WTC11 (cell line): ENCODE measurements around the gene FOXK1. TPM values are rescaled to one million over a fixed set of nuclear protein-coding genes. Genes with fewer than 3 reads are reported as not detected.
"Not testable (repeated sequence)": the region's sequence is repeated elsewhere in the genome, so short reads cannot be mapped to it uniquely, and the experiment has no call there.

Source experiments
- ATAC-seq: fragments of 200-7000 bp; cut with Tn5 transposase; 2 replicates; pipeline ENCODE4 v1.10.0; 2021; ENCODE audit warnings: mild to moderate bottlenecking, moderate library complexity
- CTCF ChIA-PET: fragments of 300-600 bp; sonication (Branson Sonifier 250); formaldehyde crosslinking; loops from one replicate; lab custom pipeline; 2021; ENCODE audit warnings: antibody characterized with exemption; lab: Charles Lee
- POLR2A ChIA-PET: fragments of 350-600 bp; sonication (Branson Sonifier 250); formaldehyde crosslinking; loops from one replicate; lab custom pipeline; 2021; ENCODE audit warnings: antibody characterized with exemption; lab: Charles Lee
- DNase-seq: peaks from one replicate; pipeline ENCODE4 v3.0.0; 2021; ENCODE audit warnings: low spot score
- H3K27ac Mint-ChIP-seq: 2 replicates; pipeline ENCODE4 v1.8.0; 2021; ENCODE audit warnings: mixed read lengths
- H3K27me3 Mint-ChIP-seq: 2 replicates; pipeline ENCODE4 v1.8.0; 2021; ENCODE audit warnings: low read depth, mild to moderate bottlenecking, moderate library complexity, mixed read lengths
- H3K36me3 Mint-ChIP-seq: 2 replicates; pipeline ENCODE4 v1.8.0; 2021; ENCODE audit warnings: mixed read lengths
- H3K4me1 Mint-ChIP-seq: 2 replicates; pipeline ENCODE4 v1.8.0; 2022; ENCODE audit warnings: mixed read lengths
- H3K4me3 Mint-ChIP-seq: 2 replicates; pipeline ENCODE4 v1.8.0; 2021; ENCODE audit warnings: mild to moderate bottlenecking, moderate library complexity, mixed read lengths
- H3K9me3 Mint-ChIP-seq: 2 replicates; pipeline ENCODE4 v1.8.0; 2021; ENCODE audit warnings: mixed read lengths
- AFF4 ChIP-seq: sonication (generic); formaldehyde crosslinking; IDR thresholded peaks from 2 replicates; pipeline ENCODE4 v1.8.1; 2023; ENCODE audit warnings: mild to moderate bottlenecking, missing genetic modification reagents, borderline replicate concordance
- FOXJ3 ChIP-seq: sonication (generic); formaldehyde crosslinking; IDR thresholded peaks from 2 replicates; pipeline ENCODE4 v1.9.0; 2021; ENCODE audit warnings: missing genetic modification reagents, mild to moderate bottlenecking, borderline replicate concordance
- GRHL2 ChIP-seq: fragments of 250-450 bp; sonication (Bioruptor Pico); IDR thresholded peaks from 2 replicates; pipeline ENCODE4 v1.8.0; 2022; ENCODE audit warnings: mild to moderate bottlenecking, moderate library complexity; ENCODE audit not compliant: insufficient replicate concordance, severe bottlenecking
- IRF1 ChIP-seq: sonication (generic); formaldehyde crosslinking; IDR thresholded peaks from 2 replicates; pipeline ENCODE4 v1.8.0; 2023; ENCODE audit warnings: missing genetic modification reagents
- JAZF1 ChIP-seq: fragments of 250-450 bp; sonication (Bioruptor Pico); IDR thresholded peaks from 2 replicates; pipeline ENCODE4 v1.9.0; 2021; ENCODE audit warnings: moderate library complexity, mild to moderate bottlenecking, inconsistent platforms
- NR1H2 ChIP-seq: sonication (generic); formaldehyde crosslinking; IDR thresholded peaks from 2 replicates; pipeline ENCODE4 v1.9.0; 2021; ENCODE audit warnings: mild to moderate bottlenecking, moderate library complexity, missing genetic modification reagents
- SP1 ChIP-seq: sonication (generic); formaldehyde crosslinking; conservative IDR thresholded peaks from 2 replicates; pipeline ENCODE4 v1.8.1; 2022; ENCODE audit warnings: missing genetic modification reagents
- TP53 ChIP-seq: sonication (generic); formaldehyde crosslinking; IDR thresholded peaks from 2 replicates; pipeline ENCODE4 v1.8.1; 2023; ENCODE audit warnings: mild to moderate bottlenecking, missing genetic modification reagents
- USF2 ChIP-seq: sonication (generic); formaldehyde crosslinking; IDR thresholded peaks from 2 replicates; pipeline ENCODE4 v1.8.1; 2023; ENCODE audit warnings: mild to moderate bottlenecking, missing genetic modification reagents, moderate library complexity
- ZNF416 ChIP-seq: fragments of 250-450 bp; sonication (Bioruptor Pico); IDR thresholded peaks from 2 replicates; pipeline ENCODE4 v1.9.0; 2021; ENCODE audit warnings: mild to moderate bottlenecking, inconsistent platforms
- ZNF532 ChIP-seq: fragments of 250-450 bp; sonication (Bioruptor Pico); IDR thresholded peaks from 2 replicates; pipeline ENCODE4 v1.9.0; 2021; ENCODE audit warnings: mild to moderate bottlenecking, borderline replicate concordance
- total RNA-seq: library from RNA; stranded (reverse); gene quantifications from 3 replicates; pipeline ENCODE4 v1.2.3, GENCODE V29; 2021
- TF ChIP-seq, protein P1 (sequence below): fragments of 250-450 bp; sonication (Bioruptor Pico); IDR thresholded peaks from 2 replicates; pipeline ENCODE4 v1.8.0; 2021; ENCODE audit warnings: mild to moderate bottlenecking
- TF ChIP-seq, protein P2 (sequence below): sonication (generic); formaldehyde crosslinking; IDR thresholded peaks from 2 replicates; pipeline ENCODE4 v1.8.0; 2023; ENCODE audit warnings: mild to moderate bottlenecking, missing genetic modification reagents

FOXK1 gene
- total RNA-seq, 1 experiment from 2014 or later = 21.9 TPM

DNA sequence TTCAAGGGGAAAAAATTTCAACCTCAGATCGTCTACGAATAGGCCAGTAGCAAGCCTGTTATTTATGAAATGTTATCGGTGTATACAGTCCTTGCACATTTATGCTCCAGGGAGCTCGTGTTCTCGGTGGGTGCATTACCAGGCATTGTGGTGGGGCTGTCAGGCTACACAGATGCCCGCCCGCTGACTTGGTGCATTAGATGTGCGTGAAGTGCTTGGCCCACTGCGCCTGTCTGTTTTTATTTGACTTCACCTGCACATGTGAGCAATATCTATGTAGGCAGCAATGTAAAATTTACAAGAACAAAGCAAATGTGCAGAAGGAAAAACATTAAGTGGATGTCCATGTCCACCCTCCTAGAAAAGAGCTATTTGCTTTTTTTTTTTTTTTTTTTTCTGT is 2.8 kb downstream of the FOXK1 start (continued):
- TF ChIP-seq ZNF532 (CRISPR knock-in tag) (no peak), IRF1 (no peak), GRHL2 (CRISPR knock-in tag) (no peak), ZNF416 (CRISPR knock-in tag) (no peak), AFF4 (no peak), NR1H2 (CRISPR knock-in tag) (no peak), FOXJ3 (CRISPR knock-in tag) (no peak)

GRCh38 chr7:4685676-4686075 is 3.6 kb downstream of the FOXK1 start:
- Mint-ChIP-seq H3K27me3 (peaks cover 11% of the 10 kb centered on the region), H3K4me1 (peaks cover 23% of the 10 kb centered on the region)
- ATAC-seq, H3K9me3 Mint-ChIP-seq, DNase-seq, H3K27ac Mint-ChIP-seq, CTCF ChIA-PET, H3K36me3 Mint-ChIP-seq, H3K4me3 Mint-ChIP-seq: not testable (repeated sequence)
- POLR2A ChIA-PET = interaction anchor here (0.6 kb wide), 1 partner anchor 58 kb away, joined by 3 read pairs; no protein-coding TSS in a partner anchor

GRCh38 chr7:4687956-4688355 is 5.9 kb downstream of the FOXK1 start:
- H3K27me3 Mint-ChIP-seq = no peaks in the 10 kb centered on the region; the same call in 1 of the 2 replicates
- ChIA-PET CTCF (no interaction called here), POLR2A (no interaction called here)
- H3K36me3 Mint-ChIP-seq = no peaks in the 10 kb centered on the region
- DNase-seq (no peak), ATAC-seq (no peak)
- no peaks in the 10 kb centered on the region for H3K9me3 Mint-ChIP-seq
- H3K4me1 Mint-ChIP-seq = peaks cover 23% of the 10 kb centered on the region
- no peak overlapping the region for H3K4me3 Mint-ChIP-seq
- TF ChIP-seq, protein P1, sequence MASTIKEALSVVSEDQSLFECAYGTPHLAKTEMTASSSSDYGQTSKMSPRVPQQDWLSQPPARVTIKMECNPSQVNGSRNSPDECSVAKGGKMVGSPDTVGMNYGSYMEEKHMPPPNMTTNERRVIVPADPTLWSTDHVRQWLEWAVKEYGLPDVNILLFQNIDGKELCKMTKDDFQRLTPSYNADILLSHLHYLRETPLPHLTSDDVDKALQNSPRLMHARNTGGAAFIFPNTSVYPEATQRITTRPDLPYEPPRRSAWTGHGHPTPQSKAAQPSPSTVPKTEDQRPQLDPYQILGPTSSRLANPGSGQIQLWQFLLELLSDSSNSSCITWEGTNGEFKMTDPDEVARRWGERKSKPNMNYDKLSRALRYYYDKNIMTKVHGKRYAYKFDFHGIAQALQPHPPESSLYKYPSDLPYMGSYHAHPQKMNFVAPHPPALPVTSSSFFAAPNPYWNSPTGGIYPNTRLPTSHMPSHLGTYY (CRISPR knock-in tag) = no peak
- no peak for TF ChIP-seq TP53 (CRISPR knock-in tag)
- TF ChIP-seq, protein P2, sequence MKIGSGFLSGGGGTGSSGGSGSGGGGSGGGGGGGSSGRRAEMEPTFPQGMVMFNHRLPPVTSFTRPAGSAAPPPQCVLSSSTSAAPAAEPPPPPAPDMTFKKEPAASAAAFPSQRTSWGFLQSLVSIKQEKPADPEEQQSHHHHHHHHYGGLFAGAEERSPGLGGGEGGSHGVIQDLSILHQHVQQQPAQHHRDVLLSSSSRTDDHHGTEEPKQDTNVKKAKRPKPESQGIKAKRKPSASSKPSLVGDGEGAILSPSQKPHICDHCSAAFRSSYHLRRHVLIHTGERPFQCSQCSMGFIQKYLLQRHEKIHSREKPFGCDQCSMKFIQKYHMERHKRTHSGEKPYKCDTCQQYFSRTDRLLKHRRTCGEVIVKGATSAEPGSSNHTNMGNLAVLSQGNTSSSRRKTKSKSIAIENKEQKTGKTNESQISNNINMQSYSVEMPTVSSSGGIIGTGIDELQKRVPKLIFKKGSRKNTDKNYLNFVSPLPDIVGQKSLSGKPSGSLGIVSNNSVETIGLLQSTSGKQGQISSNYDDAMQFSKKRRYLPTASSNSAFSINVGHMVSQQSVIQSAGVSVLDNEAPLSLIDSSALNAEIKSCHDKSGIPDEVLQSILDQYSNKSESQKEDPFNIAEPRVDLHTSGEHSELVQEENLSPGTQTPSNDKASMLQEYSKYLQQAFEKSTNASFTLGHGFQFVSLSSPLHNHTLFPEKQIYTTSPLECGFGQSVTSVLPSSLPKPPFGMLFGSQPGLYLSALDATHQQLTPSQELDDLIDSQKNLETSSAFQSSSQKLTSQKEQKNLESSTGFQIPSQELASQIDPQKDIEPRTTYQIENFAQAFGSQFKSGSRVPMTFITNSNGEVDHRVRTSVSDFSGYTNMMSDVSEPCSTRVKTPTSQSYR (CRISPR knock-in tag) = no peak
- TF ChIP-seq SP1 = no peak
- TF ChIP-seq JAZF1 (CRISPR knock-in tag) = no peak
- no peak for TF ChIP-seq USF2 (CRISPR knock-in tag)
- H3K27ac Mint-ChIP-seq = no peak overlapping the region
